Tibial artery (tissue), 4 donors: Measurements from ENCODE around the gene QPRT.

ENCODE experiments used
- DNase-seq, 2 donors: peaks; one replicate each; pipeline ENCODE4 v3.0.0-alpha.2; 2019
- H3K27ac ChIP-seq, 2 donors: fragments of 200-600 bp; sonication (generic) in 1 of 2; 1 replicate in 1 of 2; 2 replicates in 1 of 2; pipeline ENCODE4 v1.5.1; 2018 to 2019; ENCODE audit warnings: mild to moderate bottlenecking in 1 of 2
- H3K27me3 ChIP-seq, 2 donors: fragments of 200-600 bp; sonication (generic) in 1 of 2; one replicate each; pipeline versions ENCODE4 v1.5.1 to v1.6.0; 2016 to 2019
- H3K36me3 ChIP-seq, 3 donors: fragments of 200-600 bp; sonication (generic) in 2 of 3; one replicate each; pipeline ENCODE4 v1.5.1; 2016 to 2019; ENCODE audit warnings: mild to moderate bottlenecking in 2 of 3
- H3K4me1 ChIP-seq, 4 donors: fragments of 200-600 bp; sonication (generic) in 2 of 4; 1 replicate in 3 of 4; 2 replicates in 1 of 4; pipeline ENCODE4 v1.5.1; 2016 to 2019
- H3K4me3 ChIP-seq, 2 donors: fragments of 200-600 bp; sonication (generic) in 1 of 2; 1 replicate in 1 of 2; 2 replicates in 1 of 2; pipeline ENCODE4 v1.5.1; 2018 to 2019; ENCODE audit warnings: mild to moderate bottlenecking in 2 of 2
- H3K9me3 ChIP-seq, 3 donors: fragments of 200-600 bp; sonication (generic) in 1 of 3; one replicate each; pipeline ENCODE4 v1.5.1; 2016 to 2019
- intact Hi-C: fragments of 100-400 bp; cut with DNase I; formaldehyde crosslinking; loops from one replicate; pipeline ENCODE4 v1.15.0; 2023; ENCODE audit warnings: low total_unique reads
- TF ChIP-seq, protein P1 (sequence below), 2 experiments: fragments of 200-600 bp in 1 of 2; fragments of 450-650 bp in 1 of 2; IDR thresholded peaks; one replicate each; pipeline ENCODE4 v1.5.1; 2017 to 2019; ENCODE audit warnings: antibody characterized with exemption in 2 of 2, mild to moderate bottlenecking in 1 of 2, moderate library complexity in 1 of 2

Gene QPRT

GRCh38 chr16:29696881-29697331, 17.9 kb downstream of the QPRT start:
- intact Hi-C loops, result loop anchor here (5.0 kb wide), 3 partner anchors 150 to 325 kb away; partner anchors contain the start of gene C16orf92
- TF ChIP-seq, protein P1, sequence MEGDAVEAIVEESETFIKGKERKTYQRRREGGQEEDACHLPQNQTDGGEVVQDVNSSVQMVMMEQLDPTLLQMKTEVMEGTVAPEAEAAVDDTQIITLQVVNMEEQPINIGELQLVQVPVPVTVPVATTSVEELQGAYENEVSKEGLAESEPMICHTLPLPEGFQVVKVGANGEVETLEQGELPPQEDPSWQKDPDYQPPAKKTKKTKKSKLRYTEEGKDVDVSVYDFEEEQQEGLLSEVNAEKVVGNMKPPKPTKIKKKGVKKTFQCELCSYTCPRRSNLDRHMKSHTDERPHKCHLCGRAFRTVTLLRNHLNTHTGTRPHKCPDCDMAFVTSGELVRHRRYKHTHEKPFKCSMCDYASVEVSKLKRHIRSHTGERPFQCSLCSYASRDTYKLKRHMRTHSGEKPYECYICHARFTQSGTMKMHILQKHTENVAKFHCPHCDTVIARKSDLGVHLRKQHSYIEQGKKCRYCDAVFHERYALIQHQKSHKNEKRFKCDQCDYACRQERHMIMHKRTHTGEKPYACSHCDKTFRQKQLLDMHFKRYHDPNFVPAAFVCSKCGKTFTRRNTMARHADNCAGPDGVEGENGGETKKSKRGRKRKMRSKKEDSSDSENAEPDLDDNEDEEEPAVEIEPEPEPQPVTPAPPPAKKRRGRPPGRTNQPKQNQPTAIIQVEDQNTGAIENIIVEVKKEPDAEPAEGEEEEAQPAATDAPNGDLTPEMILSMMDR (IDR thresholded peaks at IDR 0.05), result no peak
- Histone ChIP-seq H3K4me3 (no peak overlapping the region), H3K9me3 (no peaks in the 10 kb centered on the region), H3K27ac (no peak overlapping the region), H3K27me3 (peaks cover 0 to 35% of the 10 kb centered on the region in 2 donors), H3K4me1 (peaks cover 0 to 17% (median 7%) of the 10 kb centered on the region in 4 donors), H3K36me3 (no peaks in the 10 kb centered on the region)
- DNase-seq, result no peak

GRCh38 chr16:29697391-29697790, 18.4 kb downstream of the QPRT start:
- TF ChIP-seq, protein P1 (IDR thresholded peaks at IDR 0.05), result no peak
- intact Hi-C loops, result loop anchor here (5.0 kb wide), 3 partner anchors 150 to 325 kb away; partner anchors contain the start of gene C16orf92

DNA sequence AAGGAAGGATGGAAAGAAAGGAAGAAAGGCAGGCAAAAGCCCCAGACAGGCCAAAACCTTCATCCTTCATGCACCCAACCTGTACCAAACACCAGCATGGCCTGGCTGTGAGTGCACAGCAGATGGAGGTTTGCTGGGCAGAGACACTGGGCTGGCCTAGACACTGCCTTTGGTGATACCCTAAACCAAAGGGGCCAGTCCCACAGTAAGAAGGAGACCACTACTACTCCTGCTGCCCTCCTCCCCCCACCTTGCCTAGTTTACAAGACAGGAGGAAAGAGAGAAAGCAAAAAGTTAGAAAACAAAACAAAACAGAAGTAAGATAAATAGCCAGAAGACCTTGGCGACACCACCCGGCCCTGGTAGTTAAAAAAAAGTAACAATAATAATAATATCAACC, 19.1 kb downstream of the QPRT start:
- no peak for DNase-seq
- Histone ChIP-seq H3K4me3 (no peak overlapping the region), H3K9me3 (no peaks in the 10 kb centered on the region), H3K27ac (no peak overlapping the region), H3K36me3 (no peaks in the 10 kb centered on the region), H3K27me3 (peaks cover 0 to 39% of the 10 kb centered on the region in 2 donors), H3K4me1 (peaks cover 0 to 17% (median 7%) of the 10 kb centered on the region in 4 donors)
- intact Hi-C loops, result loop anchor here (5.0 kb wide), 3 partner anchors 149 to 324 kb away; partner anchors contain the start of gene C16orf92
- TF ChIP-seq, protein P1 (IDR thresholded peaks at IDR 0.05), result no peak

More at GRCh38 chr16:29697391-29697790, 18.4 kb downstream of the QPRT start:
- H3K9me3 ChIP-seq, result no peaks in the 10 kb centered on the region
- no peak overlapping the region for H3K27ac ChIP-seq
- H3K36me3 ChIP-seq, result no peaks in the 10 kb centered on the region
- H3K4me1 ChIP-seq, result peaks cover 0 to 17% (median 7%) of the 10 kb centered on the region in 4 donors
- no peak overlapping the region for H3K4me3 ChIP-seq
- DNase-seq, result no peak
- peaks cover 0 to 39% of the 10 kb centered on the region in 2 donors for H3K27me3 ChIP-seq

DNA sequence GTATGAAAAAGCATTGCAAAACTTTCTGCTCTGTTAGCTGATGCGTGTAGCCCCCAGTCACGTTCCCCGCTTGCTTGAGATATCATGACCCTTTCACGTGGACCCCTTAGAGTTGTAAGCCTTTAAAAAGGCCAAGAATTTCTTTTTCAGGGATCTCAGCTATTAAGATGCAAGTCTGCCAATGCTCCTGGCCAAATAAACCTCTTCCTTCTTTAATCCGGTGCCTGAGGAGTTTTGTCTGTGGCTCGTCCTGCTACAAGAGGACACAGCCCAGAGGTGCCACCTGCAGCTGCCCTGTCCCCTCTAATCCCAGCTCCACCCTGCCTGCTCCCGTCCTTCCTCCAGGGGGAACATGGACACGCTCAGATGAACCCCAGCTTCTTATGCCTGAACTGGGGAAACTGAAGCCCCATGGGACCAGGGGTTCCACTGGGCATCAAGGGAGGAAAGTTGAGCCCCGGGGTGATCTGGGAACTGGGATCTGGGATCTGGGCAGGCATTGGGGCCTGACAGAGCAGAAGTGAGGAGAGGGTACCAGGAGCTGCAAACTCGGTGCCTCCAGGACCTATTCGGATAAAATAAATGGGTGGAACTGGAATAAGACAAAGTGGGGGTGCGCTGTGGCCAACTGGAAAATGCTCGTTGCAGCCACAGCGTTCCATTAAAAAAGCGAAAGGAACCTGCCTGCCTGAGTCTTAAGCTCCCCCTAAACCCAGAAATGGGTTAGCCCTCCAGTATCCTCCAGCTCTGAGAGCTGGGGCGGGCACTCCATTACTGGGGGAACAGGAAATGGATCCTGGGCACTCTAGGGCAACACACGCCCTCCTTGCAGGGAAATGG, 19.7 kb downstream of the QPRT start:
- Histone ChIP-seq H3K27ac (no peak overlapping the region), H3K4me3 (no peak overlapping the region), H3K36me3 (no peaks in the 10 kb centered on the region), H3K9me3 (no peaks in the 10 kb centered on the region), H3K27me3 (peaks cover 0 to 39% of the 10 kb centered on the region in 2 donors), H3K4me1 (peaks cover 0 to 17% (median 7%) of the 10 kb centered on the region in 4 donors)
- TF ChIP-seq, protein P1 (IDR thresholded peaks at IDR 0.05), result no peak
- intact Hi-C loops, result loop anchor here (5.0 kb wide), 3 partner anchors 149 to 324 kb away; partner anchors contain the start of gene C16orf92
- no peak for DNase-seq

GRCh38 chr16:29699324-29700219, 20.6 kb downstream of the QPRT start:
- Histone ChIP-seq H3K4me1 (peaks cover 0 to 8% (median 5%) of the 10 kb centered on the region in 4 donors), H3K4me3 (no peak overlapping the region), H3K27me3 (peaks cover 0 to 41% of the 10 kb centered on the region in 2 donors), H3K9me3 (no peaks in the 10 kb centered on the region), H3K27ac (no peak overlapping the region), H3K36me3 (no peaks in the 10 kb centered on the region)
- TF ChIP-seq, protein P1 (IDR thresholded peaks at IDR 0.05), result no peak
- intact Hi-C loops, result loop anchor here (5.0 kb wide), 3 partner anchors 148 to 323 kb away; partner anchors contain the start of gene C16orf92
- no peak for DNase-seq
